GM12891 (cell line): Measurements from ENCODE around the gene SP1.

Experiments used
- DNase-seq: peaks from one replicate; pipeline ENCODE4 v3.0.0; 2011; ENCODE audit warnings: low spot score; ENCODE audit not compliant: insufficient read length
- FAIRE-seq: peaks from 2 replicates; lab custom pipeline; 2011; peaks lifted over from hg19 to GRCh38; lab: Jason Lieb, UNC
- PAX5 ChIP-seq: IDR thresholded peaks from 2 replicates; pipeline ENCODE4 v1.6.1; 2011; ENCODE audit warnings: low read length, moderate library complexity, mild to moderate bottlenecking; ENCODE audit not compliant: insufficient read depth, severe bottlenecking
- POLR2A ChIP-seq: IDR thresholded peaks from 2 replicates; pipeline ENCODE4 v1.6.1; 2011; ENCODE audit warnings: low read depth, low read length, control low read depth
- POLR2AphosphoS5 ChIP-seq: IDR thresholded peaks from 2 replicates; pipeline ENCODE4 v1.6.1; 2011; ENCODE audit warnings: low read depth, low read length, control low read depth
- POU2F2 ChIP-seq: IDR thresholded peaks from 2 replicates; pipeline ENCODE4 v1.6.1; 2011; ENCODE audit warnings: low read depth, mild to moderate bottlenecking, control low read depth, low read length, moderate library complexity
- SPI1 ChIP-seq: IDR thresholded peaks from 2 replicates; pipeline ENCODE4 v1.6.1; 2011; ENCODE audit warnings: low read depth, low read length, control low read depth
- TAF1 ChIP-seq: IDR thresholded peaks from 2 replicates; pipeline ENCODE4 v1.6.1; 2011; ENCODE audit warnings: low read depth, low read length, control low read depth

Gene SP1

DNA sequence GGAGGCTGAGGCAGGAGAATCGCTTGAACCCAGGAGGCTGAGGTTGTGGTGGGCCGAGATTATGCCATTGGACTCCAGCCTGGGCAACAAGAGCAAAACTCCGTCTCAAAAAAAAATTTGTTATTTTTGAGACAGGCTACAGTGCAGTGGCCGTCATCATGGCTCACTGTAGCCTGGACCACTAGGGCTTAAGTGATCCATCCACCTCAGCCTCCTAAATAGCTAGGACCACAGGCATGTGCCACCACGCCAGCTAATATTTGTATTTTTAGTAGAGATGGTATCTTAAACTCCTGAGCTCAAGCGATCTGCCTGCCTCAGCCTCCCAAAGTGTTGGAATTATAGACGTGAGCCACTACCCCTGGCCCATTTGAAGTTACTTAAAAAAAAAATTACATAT, 71.0 kb downstream of the SP1 start:
- no peak for FAIRE-seq
- no peak for DNase-seq
- TF ChIP-seq POLR2AphosphoS5 = no peak
- no peak for TF ChIP-seq SPI1
- TF ChIP-seq POU2F2 = no peak
- no peak for TF ChIP-seq POLR2A
- no peak for TF ChIP-seq TAF1
- no peak for TF ChIP-seq PAX5

DNA sequence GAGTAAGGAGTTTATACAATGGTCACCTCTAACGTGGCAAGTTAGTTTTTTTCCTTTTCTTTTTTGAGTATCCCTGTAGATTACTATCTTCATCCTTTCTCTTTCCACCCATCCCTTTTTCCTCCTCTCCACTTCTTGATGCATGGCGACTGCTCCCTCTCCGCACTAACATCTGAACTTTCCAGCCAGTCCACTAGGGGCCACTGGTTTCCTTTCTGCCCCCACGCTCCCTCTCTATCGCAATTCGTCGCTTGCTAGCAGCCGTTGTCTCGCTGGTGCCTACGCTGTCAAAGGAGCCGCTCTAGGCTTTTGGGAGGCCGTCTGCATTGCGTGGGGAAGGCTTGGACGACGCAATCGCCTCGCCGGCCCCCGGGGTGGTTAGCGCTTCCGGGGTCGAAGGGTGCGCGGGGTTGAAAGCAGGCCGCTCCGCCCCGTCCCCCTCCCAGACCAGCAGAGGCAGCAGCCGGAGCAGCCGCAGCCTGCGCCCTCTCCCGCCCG, 71.7 kb downstream of the SP1 start, which contains the start of gene PCBP2:
Gene PCBP2 (plus strand): TSS at position 442 of the 498 bp plus-strand sequence. CDS start 2,699 bp downstream, outside the sequence.
- FAIRE-seq (peak; percentile 89), DNase-seq (peak; percentile 95)
- TF ChIP-seq TAF1 = peak; percentile 67
- TF ChIP-seq POLR2A = peak; percentile 79
- TF ChIP-seq POU2F2 = peak; percentile 45
- peak; percentile 89 for TF ChIP-seq POLR2AphosphoS5
- TF ChIP-seq PAX5 = peak; percentile 20
- TF ChIP-seq SPI1 = no peak

DNA sequence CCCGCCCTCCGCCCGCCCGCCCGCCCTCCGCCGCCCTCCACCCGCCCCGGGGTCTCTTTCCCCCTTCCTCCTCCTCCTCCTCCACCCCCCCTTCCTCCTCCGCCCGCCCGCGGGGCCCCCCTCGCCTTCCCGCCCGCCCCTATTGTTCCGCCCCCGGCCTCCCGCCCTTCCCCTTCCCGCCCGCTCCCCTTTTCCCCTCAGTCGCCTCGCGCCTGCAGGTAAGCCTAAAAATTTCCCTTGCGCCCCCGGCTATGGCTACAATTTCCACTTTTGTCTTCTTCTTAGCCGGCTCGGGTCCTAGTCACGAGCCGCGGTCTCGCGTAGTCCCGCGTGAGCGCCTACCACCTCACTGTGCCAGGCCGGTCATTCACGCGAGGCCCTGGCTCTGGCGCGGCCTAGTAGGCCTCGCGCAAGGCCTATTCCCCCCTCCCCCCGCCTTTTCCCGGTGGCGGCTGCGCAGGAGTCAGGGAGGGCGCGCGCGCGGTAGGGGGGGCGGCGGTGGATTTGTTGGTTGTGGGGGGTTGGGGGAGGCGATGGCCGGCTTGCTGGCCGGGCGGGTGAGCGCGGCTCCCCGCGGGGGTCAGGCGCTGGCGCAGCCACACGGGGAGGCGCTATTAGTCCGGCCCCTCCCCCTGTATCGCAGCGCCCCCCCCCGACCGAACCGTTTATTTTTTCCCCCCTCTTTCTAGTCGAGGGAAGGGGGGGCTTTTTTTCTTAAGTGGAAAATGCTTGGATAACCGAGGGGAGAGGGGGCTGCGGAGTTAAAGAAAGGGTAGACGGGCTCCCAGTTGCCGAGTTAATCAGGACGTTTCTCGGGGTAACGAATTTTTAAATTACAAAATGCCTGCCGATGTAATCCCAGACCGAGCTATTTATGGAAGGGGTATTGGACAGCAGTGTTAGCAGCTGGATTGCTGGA, 72.4 kb downstream of the SP1 start:
- no peak for TF ChIP-seq TAF1
- peak; percentile 85 for TF ChIP-seq POLR2AphosphoS5
- no peak for TF ChIP-seq POU2F2
- no peak for TF ChIP-seq PAX5
- TF ChIP-seq SPI1 = no peak
- peak; percentile 80 for TF ChIP-seq POLR2A
- FAIRE-seq (peak; percentile 5), DNase-seq (peak; percentile 50)

DNA sequence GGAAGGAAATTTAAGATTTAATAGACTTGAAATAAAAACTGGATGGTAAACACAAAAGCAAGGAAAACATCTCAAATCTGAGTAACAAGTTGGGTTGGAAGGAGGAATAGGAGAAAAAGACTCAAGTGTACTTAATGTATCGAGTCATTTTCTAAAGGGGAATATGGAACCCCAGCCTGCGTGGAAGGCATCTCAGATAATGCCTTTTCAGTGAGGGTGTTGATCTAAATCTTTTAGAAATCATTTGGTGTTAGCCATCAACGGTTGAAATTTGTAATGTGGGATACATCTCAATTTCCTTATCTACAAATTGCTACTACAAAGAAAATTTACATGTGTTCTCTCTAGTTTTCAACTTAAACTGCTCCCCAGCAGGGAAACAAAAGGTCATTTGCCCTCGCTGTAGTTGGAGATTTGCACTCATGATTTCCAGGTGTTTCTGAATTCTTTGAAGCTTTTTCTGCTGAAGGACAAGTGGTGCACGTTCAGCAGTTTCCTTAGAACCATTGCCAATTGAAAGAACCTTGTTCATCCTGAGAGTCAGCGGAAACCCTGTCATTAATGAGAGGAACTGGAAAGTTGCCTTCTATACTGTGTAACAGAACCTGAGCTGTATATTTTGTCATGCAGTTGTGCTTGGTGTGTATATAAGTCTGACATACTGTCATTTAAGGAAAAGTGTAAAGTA, 74.1 kb downstream of the SP1 start:
- TF ChIP-seq POLR2AphosphoS5 = no peak; the same call in 1 of the 2 replicates
- TF ChIP-seq POLR2A = 0 out of 2 replicates have a peak, but pooled peaks have one; percentile 5
- TF ChIP-seq POU2F2 = no peak
- TF ChIP-seq PAX5 = no peak
- no peak for TF ChIP-seq SPI1
- no peak for TF ChIP-seq TAF1
- DNase-seq = no peak
- FAIRE-seq = no peak

DNA sequence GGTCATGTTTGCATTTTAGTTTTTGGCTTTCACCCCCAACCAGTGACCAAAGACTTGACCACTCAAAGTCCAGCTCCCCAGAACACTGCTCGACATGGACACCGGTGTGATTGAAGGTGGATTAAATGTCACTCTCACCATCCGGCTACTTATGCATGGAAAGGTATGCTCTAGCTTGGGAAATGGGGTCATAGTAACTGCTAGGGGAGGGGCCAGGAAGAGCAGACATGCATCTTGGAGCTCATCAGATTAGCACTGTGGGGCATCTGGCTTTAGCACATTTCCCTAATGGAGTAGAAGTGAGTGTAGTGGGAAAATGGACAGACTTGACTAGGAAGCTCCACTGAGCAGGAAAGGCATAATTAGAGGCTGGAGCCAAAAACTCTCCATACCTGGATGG, 74.7 kb downstream of the SP1 start:
- DNase-seq (no peak), FAIRE-seq (no peak)
- TF ChIP-seq POLR2A (peak; percentile 48; the same call in 1 of the 2 replicates), POU2F2 (no peak), POLR2AphosphoS5 (0 out of 2 replicates have a peak, but pooled peaks have one; percentile 34), SPI1 (no peak)

DNA sequence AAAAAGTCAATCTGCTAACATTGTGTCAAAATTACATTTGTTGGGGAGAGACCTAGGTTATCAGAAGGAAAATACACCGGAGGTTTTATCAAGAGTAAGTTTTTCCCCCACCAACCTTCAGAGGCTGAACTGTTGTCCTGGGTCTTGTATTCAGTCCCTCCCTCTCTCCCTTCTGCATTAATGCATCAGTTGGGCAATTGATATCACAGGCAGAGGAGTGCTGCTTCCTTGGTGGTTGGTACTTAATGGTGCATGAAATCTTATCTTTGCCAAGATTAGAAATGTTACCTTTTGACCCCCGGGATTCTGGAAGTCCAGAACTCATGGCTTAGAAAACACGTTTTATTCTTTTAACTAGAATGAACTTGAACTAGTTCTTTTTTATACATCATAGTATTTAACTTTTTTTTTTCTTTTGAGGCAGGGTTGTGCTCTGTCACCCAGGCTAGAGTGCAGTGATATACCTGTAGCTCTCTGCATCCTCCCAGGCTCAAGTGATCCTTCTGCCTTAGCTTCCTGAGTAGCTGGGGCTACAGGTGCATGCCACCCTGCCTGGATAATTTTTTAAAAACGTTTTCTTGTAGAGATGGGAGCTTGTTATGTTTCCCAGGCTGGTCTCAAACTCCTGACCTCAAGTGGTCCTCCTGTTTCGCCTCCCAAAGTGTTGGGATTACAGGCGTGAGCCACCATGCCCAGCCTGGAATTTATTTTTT, 76.8 kb downstream of the SP1 start:
- DNase-seq (no peak), FAIRE-seq (no peak)
- TF ChIP-seq POU2F2 (no peak), PAX5 (no peak), POLR2AphosphoS5 (peak; percentile 23; the same call in 1 of the 2 replicates), POLR2A (0 out of 2 replicates have a peak, but pooled peaks have one; percentile 9), SPI1 (no peak), TAF1 (no peak)

DNA sequence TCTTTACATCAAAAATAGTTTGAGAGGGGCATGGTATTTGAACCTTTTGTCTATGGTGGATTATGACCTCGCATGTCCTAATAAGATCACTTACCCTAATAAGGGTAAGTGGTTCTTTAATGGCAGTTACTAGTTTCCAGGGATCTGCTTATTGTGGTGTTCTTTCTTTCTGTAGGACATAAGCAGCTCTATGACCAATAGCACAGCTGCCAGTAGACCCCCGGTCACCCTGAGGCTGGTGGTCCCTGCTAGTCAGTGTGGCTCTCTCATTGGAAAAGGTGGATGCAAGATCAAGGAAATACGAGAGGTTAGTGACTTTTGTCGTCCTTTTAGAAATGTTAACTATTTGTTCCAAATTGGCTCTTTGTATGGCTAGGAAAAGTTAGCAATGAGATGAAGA, 79.1 kb downstream of the SP1 start:
- DNase-seq = no peak
- no peak for FAIRE-seq
- no peak for TF ChIP-seq PAX5
- no peak for TF ChIP-seq POLR2AphosphoS5
- TF ChIP-seq POLR2A = no peak
- no peak for TF ChIP-seq TAF1
- no peak for TF ChIP-seq SPI1

DNA sequence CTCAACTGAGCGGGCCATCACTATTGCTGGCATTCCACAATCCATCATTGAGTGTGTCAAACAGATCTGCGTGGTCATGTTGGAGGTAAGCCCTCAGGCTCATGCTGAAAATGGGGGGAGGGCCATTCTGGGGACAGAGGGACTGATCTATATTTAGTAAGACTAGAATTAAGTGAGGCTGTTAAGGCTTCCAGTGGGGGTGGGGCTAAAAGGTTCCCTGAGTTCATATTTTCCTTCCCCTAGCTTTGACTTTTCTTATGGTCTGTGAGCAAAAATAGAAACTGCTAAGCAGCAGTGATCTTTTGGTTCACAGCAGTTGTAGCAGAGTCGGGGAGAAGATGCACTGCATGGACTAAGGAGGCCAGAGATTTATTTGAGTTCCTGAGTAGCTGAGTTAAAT, 81.1 kb downstream of the SP1 start:
- no peak for DNase-seq
- TF ChIP-seq PAX5 (no peak), POLR2A (peak; percentile 49; the same call in 1 of the 2 replicates), POLR2AphosphoS5 (0 out of 2 replicates have a peak, but pooled peaks have one; percentile 37)
- FAIRE-seq = no peak

DNA sequence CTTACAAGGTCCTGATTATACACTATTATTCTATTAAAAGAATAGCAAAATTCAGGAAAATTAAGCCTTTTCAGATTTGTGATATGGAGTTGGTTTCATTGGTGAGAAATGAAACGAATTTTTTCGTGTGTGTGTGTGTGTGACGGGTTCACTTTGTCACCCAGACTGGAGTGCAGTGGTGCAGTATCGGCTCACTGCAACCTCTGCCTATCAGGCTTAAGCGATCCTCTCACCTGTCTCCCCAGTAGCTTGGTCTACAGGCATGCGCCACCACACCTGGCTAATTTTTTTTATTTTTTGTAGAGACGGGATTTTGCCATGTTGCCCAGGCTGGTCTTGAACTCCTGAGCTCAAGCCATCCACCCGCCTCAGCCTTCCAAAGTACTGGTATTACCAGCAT, 81.6 kb downstream of the SP1 start:
- FAIRE-seq (no peak), DNase-seq (no peak)
- 0 out of 2 replicates have a peak, but pooled peaks have one; percentile 7 for TF ChIP-seq POLR2A
- TF ChIP-seq POLR2AphosphoS5 = no peak; the same call in 1 of the 2 replicates
- TF ChIP-seq SPI1 = no peak

DNA sequence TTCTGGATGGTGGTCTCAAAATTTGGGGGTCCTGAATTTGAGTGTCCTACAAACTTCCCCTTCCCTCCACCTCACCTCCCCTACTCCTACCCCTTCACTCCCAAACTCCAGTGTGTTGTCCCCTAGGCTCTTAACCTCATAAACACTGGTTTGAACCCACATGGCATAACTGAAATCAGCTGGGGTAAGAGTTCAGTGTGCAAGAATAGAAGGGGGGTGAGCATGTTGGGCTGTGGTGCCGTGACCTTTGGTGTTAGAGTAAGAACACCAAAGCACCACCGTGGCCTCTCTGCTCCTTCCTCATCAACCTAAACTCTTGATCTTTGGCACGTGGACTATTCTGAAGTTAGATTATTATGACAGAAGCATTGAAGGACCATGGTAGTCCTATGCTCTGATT, 83.0 kb downstream of the SP1 start:
- TF ChIP-seq TAF1 (no peak), POU2F2 (no peak), POLR2AphosphoS5 (no peak), PAX5 (no peak), SPI1 (no peak), POLR2A (no peak)
- DNase-seq (no peak), FAIRE-seq (no peak)
